ENCODE measurements around the gene CEP128.

Gene CEP128

DNA sequence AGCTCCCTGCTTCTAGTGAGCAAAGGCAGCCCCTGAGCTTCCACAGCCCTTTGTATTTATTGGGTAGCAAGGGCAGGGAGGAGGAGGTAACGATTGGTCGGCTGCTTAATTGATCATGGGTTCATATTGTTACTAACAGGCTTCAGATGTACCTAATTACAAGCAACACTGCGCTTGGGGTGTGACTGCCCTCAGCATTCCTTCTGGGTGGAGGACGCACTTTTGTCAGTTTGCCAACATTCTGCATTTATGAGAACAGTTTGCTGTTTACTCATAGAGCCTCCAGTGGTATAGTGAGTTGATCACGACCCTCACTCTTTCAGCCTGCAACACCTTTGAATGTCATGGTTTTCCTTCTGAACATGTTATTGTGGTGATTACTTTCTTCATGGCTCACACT, 23.5 kb upstream of the CEP128 start:
- DNase-seq (ENCODE audit: low read depth in 2 of 2): no peak
- TF ChIP-seq, protein P1, sequence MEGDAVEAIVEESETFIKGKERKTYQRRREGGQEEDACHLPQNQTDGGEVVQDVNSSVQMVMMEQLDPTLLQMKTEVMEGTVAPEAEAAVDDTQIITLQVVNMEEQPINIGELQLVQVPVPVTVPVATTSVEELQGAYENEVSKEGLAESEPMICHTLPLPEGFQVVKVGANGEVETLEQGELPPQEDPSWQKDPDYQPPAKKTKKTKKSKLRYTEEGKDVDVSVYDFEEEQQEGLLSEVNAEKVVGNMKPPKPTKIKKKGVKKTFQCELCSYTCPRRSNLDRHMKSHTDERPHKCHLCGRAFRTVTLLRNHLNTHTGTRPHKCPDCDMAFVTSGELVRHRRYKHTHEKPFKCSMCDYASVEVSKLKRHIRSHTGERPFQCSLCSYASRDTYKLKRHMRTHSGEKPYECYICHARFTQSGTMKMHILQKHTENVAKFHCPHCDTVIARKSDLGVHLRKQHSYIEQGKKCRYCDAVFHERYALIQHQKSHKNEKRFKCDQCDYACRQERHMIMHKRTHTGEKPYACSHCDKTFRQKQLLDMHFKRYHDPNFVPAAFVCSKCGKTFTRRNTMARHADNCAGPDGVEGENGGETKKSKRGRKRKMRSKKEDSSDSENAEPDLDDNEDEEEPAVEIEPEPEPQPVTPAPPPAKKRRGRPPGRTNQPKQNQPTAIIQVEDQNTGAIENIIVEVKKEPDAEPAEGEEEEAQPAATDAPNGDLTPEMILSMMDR (IDR thresholded peaks at IDR 0.05; ENCODE audit: low read depth, low read length): no peak
- no peak overlapping the region for H3K4me3 ChIP-seq (replicated peaks in 1 of 2; ENCODE audit: low read depth in 2 of 2, low read length in 2 of 2)

DNA sequence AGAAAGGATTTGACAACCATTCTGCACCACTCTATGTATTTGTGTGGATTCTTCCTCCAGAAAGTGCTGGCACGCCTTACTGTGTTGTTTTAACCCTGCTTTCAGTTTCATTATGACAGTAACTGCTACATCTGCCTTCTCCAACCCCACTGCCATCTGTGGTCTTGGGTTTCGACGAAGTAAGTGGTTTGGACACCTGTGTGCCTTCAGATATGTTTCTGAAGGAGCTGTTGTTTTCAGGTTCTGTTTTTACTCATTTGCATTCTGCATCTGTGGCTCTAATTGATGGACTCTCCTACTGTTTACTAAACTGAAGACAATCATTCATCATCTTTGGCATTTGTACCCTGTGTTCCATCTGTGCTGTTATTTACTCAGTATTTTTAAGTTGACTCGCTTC, 18.0 kb upstream of the CEP128 start:
- TF ChIP-seq, protein P1 (IDR thresholded peaks at IDR 0.05; ENCODE audit: low read depth, low read length): no peak
- DNase-seq (ENCODE audit: low read depth in 2 of 2): no peak
- no peak overlapping the region for H3K4me3 ChIP-seq (replicated peaks in 1 of 2; ENCODE audit: low read depth in 2 of 2, low read length in 2 of 2)

DNA sequence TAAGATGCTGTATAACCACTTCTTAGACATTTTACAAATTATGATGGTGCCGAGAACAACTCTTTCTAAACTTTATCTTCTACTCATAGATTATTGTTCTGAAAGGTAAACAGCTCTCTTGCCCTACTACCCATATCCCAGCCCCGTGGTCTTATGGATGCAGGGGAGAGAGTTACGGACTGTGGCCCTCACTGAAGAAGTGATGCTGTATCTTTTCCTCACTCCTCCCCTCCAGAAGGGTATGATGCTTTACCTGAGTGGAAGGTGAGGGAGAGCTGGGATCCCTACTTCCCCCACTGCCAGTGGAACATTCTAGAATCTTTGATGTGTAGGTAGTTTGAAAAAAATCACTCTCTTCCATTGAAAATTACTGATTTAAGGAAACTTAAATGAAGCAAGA, 17.4 kb upstream of the CEP128 start:
- no peak for DNase-seq (ENCODE audit: low read depth in 2 of 2)
- no peak overlapping the region for H3K4me3 ChIP-seq (replicated peaks in 1 of 2; ENCODE audit: low read depth in 2 of 2, low read length in 2 of 2)
- TF ChIP-seq, protein P1 (IDR thresholded peaks at IDR 0.05; ENCODE audit: low read depth, low read length): no peak

DNA sequence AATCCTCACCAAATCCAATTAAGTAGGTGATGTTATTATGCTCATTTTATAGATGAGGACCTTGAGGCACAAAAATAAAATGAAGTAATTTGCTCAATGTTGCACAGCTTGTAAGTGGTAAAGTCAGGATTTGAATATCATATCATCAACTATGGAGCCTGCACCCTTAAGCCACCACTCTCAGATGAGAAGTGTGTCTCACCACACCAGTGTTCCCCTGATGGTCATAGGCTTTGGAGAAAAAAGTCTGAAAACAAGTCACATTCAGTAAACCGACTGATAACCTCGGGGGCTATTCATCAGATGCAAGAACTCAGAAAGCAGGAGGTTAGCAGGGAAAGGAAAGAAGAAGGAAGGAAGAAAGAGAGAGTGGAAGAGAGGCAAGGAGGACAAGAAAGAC, 16.7 kb upstream of the CEP128 start:
- TF ChIP-seq, protein P1 (IDR thresholded peaks at IDR 0.05; ENCODE audit: low read depth, low read length): no peak
- no peak for DNase-seq (ENCODE audit: low read depth in 2 of 2)
- no peak overlapping the region for H3K4me3 ChIP-seq (replicated peaks in 1 of 2; ENCODE audit: low read depth in 2 of 2, low read length in 2 of 2)

DNA sequence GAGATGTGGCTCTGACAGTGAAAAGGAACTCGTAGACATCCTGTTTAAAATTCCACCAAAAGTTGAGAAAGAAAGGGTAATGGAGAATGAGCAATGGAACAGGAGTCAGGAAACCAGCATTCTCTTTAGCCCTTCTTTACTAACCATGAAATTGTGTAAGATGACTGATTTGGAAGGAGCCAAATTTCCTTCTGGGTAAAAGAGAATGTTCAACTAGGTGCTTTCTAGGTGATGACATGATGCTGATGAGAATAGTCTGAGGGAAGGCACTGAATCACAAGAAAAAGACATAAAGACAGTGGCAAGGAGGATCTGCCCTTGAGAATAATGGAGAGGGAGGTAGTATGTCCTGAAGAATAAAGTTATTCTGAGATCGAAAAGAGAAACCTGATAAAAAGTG, 16.1 kb upstream of the CEP128 start:
- TF ChIP-seq, protein P1 (IDR thresholded peaks at IDR 0.05; ENCODE audit: low read depth, low read length): no peak
- no peak overlapping the region for H3K4me3 ChIP-seq (replicated peaks in 1 of 2; ENCODE audit: low read depth in 2 of 2, low read length in 2 of 2)

DNA sequence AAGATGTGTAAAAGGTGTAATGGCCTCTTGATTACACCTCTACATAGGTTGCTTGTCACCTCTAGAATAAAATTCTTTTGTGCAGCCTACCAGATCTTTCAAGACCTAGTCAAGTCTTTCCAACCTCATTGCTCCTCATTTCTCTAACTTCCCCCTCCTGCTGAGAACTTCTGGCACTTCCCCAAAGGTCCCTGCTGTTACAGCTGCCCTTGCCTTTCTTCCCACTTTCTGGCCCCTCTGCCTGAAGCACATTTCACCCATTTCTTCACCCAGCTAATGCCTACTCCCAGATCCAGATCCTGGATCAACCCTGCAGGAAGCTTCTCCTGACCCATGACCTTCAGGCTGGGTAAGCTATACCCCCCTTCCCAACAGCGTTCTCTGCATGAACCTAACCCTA, 15.4 kb upstream of the CEP128 start:
- TF ChIP-seq, protein P1 (IDR thresholded peaks at IDR 0.05; ENCODE audit: low read depth, low read length): no peak

More for the DNA sequence above, 16.1 kb upstream of the CEP128 start:
- no peak for DNase-seq (ENCODE audit: low read depth in 2 of 2)

DNA sequence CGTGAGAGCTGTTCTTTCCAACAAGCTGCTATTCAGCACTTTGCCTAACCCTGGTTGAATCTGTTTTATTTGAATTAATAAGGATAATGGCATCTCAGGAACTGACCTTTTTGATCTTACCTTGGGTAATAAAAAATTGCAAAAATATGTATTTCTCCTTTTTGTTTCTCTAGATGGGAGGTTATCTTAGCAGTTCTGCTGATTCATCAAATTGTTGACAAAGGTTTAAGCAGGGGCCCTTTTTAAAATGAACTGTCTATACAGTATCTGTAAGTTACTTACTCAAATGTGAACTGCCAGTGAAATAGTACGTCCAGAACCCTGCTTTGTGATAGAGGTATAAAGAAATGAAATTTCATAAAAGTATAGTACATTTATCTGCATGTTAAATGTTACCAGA, 14.6 kb upstream of the CEP128 start:
- H3K4me3 ChIP-seq (replicated peaks in 1 of 2; ENCODE audit: low read depth in 2 of 2, low read length in 2 of 2): no peak overlapping the region
- TF ChIP-seq, protein P1 (IDR thresholded peaks at IDR 0.05; ENCODE audit: low read depth, low read length): no peak
- DNase-seq (ENCODE audit: low read depth in 2 of 2): no peak

More for the DNA sequence above, 15.4 kb upstream of the CEP128 start:
- no peak for DNase-seq (ENCODE audit: low read depth in 2 of 2)
- no peak overlapping the region for H3K4me3 ChIP-seq (replicated peaks in 1 of 2; ENCODE audit: low read depth in 2 of 2, low read length in 2 of 2)

Measured in cardiac fibroblast (primary cell).